IMR-90 (cell line): ENCODE results near the gene TCTA. TPM values are rescaled to one million over a fixed set of nuclear protein-coding genes. Genes with fewer than 3 reads are reported as not detected.

Source experiments
- ATAC-seq: fragments of 200-7000 bp; cut with Tn5 transposase; 2 replicates; pipeline ENCODE4 v1.9.1; 2020; ENCODE audit warnings: low read depth, mild to moderate bottlenecking, moderate library complexity
- BruUV-seq: library from RNA; stranded (reverse); fragments of 400-500 nt; replicated peaks from 2 replicates; lab custom pipeline; 2021; lab: Mats Ljungman, UMichigan
- CTCF ChIA-PET: fragments of 300-600 bp; formaldehyde crosslinking; extraction: SDS; loops from one replicate; lab custom pipeline; 2021; ENCODE audit warnings: antibody characterized with exemption; lab: Yijun Ruan, JAX
- POLR2A ChIA-PET: fragments of 300-600 bp; sonication (Branson Sonifier 250); formaldehyde crosslinking; loops from one replicate; lab custom pipeline; 2022; ENCODE audit warnings: antibody characterized with exemption; ENCODE audit not compliant: unreplicated experiment; lab: Charles Lee
- DNase-seq: peaks from one replicate; pipeline ENCODE4 v3.0.0; 2013
- H2AFZ ChIP-seq: replicated peaks from 2 replicates; pipeline ENCODE3; 2013; ENCODE audit warnings: low read length, mild to moderate bottlenecking; ENCODE audit not compliant: poor library complexity
- H2AK5ac ChIP-seq: 2 replicates; pipeline ENCODE4 v1.6.1; 2013; ENCODE audit warnings: low read depth, low read length, inconsistent platforms
- H2AK9ac ChIP-seq: replicated peaks from 2 replicates; pipeline ENCODE3; 2013; ENCODE audit warnings: mild to moderate bottlenecking, low read depth, low read length, moderate library complexity; ENCODE audit not compliant: poor library complexity
- H2BK120ac ChIP-seq: 2 replicates; pipeline ENCODE4 v1.6.1; 2013; ENCODE audit warnings: low read depth, low read length, inconsistent platforms
- H2BK15ac ChIP-seq: 3 replicates; pipeline ENCODE4 v1.6.1; 2013; ENCODE audit warnings: low read depth, low read length, inconsistent platforms
- H2BK20ac ChIP-seq: 2 replicates; pipeline ENCODE4 v1.6.1; 2013; ENCODE audit warnings: low read depth, mild to moderate bottlenecking, inconsistent platforms, low read length, moderate library complexity
- H2BK5ac ChIP-seq: 2 replicates; pipeline ENCODE4 v1.6.1; 2013; ENCODE audit warnings: mild to moderate bottlenecking, low read depth, low read length, inconsistent platforms; ENCODE audit not compliant: poor library complexity, severe bottlenecking
- H3K14ac ChIP-seq: replicated peaks from 2 replicates; pipeline ENCODE4 v1.6.1; 2013; ENCODE audit warnings: low read depth, low read length, inconsistent platforms
- H3K18ac ChIP-seq: 2 replicates; pipeline ENCODE4 v1.6.1; 2013; ENCODE audit warnings: low read depth, low read length, control low read depth
- H3K23ac ChIP-seq: 2 replicates; pipeline ENCODE4 v1.6.1; 2013; ENCODE audit warnings: low read depth, low read length, inconsistent platforms
- H3K27ac ChIP-seq: 2 replicates; pipeline ENCODE4 v1.5.1; 2013; ENCODE audit warnings: mild to moderate bottlenecking, control low read depth, low read length; ENCODE audit not compliant: insufficient read depth
- H3K27me3 ChIP-seq: 2 replicates; pipeline ENCODE4 v1.6.1; 2013; ENCODE audit warnings: low read length; ENCODE audit not compliant: control insufficient read depth, insufficient read depth
- H3K36me3 ChIP-seq: 2 replicates; pipeline ENCODE4 v1.6.1; 2013; ENCODE audit warnings: low read length, mixed read lengths; ENCODE audit not compliant: control insufficient read depth, insufficient read depth
- H3K4ac ChIP-seq: 2 replicates; pipeline ENCODE4 v1.6.1; 2013; ENCODE audit warnings: low read depth, low read length, inconsistent platforms
- H3K4me1 ChIP-seq: 2 replicates; pipeline ENCODE4 v1.6.1; 2013; ENCODE audit warnings: low read length, mixed read lengths; ENCODE audit not compliant: control insufficient read depth, insufficient read depth
- H3K4me2 ChIP-seq: 2 replicates; pipeline ENCODE4 v1.6.1; 2013; ENCODE audit warnings: low read depth, mild to moderate bottlenecking, control low read depth, low read length, moderate library complexity
- H3K4me3 ChIP-seq: 2 replicates; pipeline ENCODE4 v1.5.1; 2013; ENCODE audit warnings: low read depth, mild to moderate bottlenecking, control low read depth, low read length, moderate library complexity; ENCODE audit not compliant: insufficient read depth
- H3K56ac ChIP-seq: 2 replicates; pipeline ENCODE4 v1.6.1; 2013; ENCODE audit warnings: low read length, inconsistent platforms; ENCODE audit not compliant: insufficient read depth; ENCODE audit errors: extremely low read depth
- H3K79me1 ChIP-seq, 2 experiments: 2 replicates each; pipeline ENCODE4 v1.6.1; 2013; ENCODE audit warnings: low read length in 2 of 2, inconsistent platforms in 1 of 2, low read depth in 1 of 2
- H3K9ac ChIP-seq: 2 replicates; pipeline ENCODE4 v1.6.1; 2013; ENCODE audit warnings: low read depth, low read length, control low read depth
- H3K9me1 ChIP-seq: 2 replicates; pipeline ENCODE4 v1.6.1; 2013; ENCODE audit warnings: low read length, inconsistent platforms; ENCODE audit not compliant: insufficient read depth
- H3K9me3 ChIP-seq: 2 replicates; pipeline ENCODE4 v1.6.1; 2013; ENCODE audit warnings: low read length; ENCODE audit not compliant: control insufficient read depth, insufficient read depth
- H4K20me1 ChIP-seq: 2 replicates; pipeline ENCODE4 v1.6.1; 2013; ENCODE audit warnings: low read length, inconsistent platforms; ENCODE audit not compliant: insufficient read depth
- H4K5ac ChIP-seq: 2 replicates; pipeline ENCODE4 v1.6.1; 2013; ENCODE audit warnings: mild to moderate bottlenecking, low read depth, low read length, control low read depth
- H4K8ac ChIP-seq, 2 experiments: 2 replicates each; pipeline ENCODE4 v1.6.1; 2013; ENCODE audit warnings: low read depth in 2 of 2, low read length in 2 of 2, control low read depth in 1 of 2, inconsistent platforms in 1 of 2
- H4K91ac ChIP-seq: 2 replicates; pipeline ENCODE4 v1.6.1; 2013; ENCODE audit warnings: low read depth, low read length, inconsistent platforms; ENCODE audit not compliant: insufficient read depth
- BHLHE40 ChIP-seq: fragments of 150-350 bp; IDR thresholded peaks from 2 replicates; pipeline ENCODE4 v1.6.1; 2016; ENCODE audit warnings: mild to moderate bottlenecking, low read depth, low read length
- MXI1 ChIP-seq: IDR thresholded peaks from 2 replicates; pipeline ENCODE4 v1.6.1; 2012; ENCODE audit warnings: low read depth, mild to moderate bottlenecking, low read length, moderate library complexity, borderline replicate concordance
- POLR2A ChIP-seq: IDR thresholded peaks from 2 replicates; pipeline ENCODE4 v1.6.1; 2012; ENCODE audit warnings: mild to moderate bottlenecking, low read depth, low read length
- WGBS, 2 experiments: methylation state at CpG; one replicate each; pipeline versions ENCODE4 v1.1.5 to v1.1.7; 2013; ENCODE audit warnings: missing lambda C conversion rate in 2 of 2; ENCODE audit not compliant: insufficient read length in 1 of 2; ENCODE audit errors: extremely low coverage in 2 of 2; 5-methylcytosine and 5-hydroxymethylcytosine counted together
- dilution Hi-C: fragments of 300-500 bp; cut with HindIII; formaldehyde crosslinking; loops from one replicate; pipeline ENCODE4 v1.14.3; 2018; ENCODE audit warnings: low sequenced_read_pairs; ENCODE audit not compliant: unreplicated experiment
- in situ Hi-C: fragments of 300-500 bp; cut with MboI; formaldehyde crosslinking; loops from 3 replicates; pipeline ENCODE4 v1.14.3; 2019; ENCODE audit warnings: low sequenced_read_pairs, inconsistent platforms, mixed read lengths
- intact Hi-C: fragments of 100-400 bp; cut with micrococcal nuclease; formaldehyde crosslinking; loops from 2 replicates; pipeline ENCODE4 v1.10.0; 2022
- polyA plus RNA-seq, 3 experiments: library from polyadenylated mRNA; depleted of rRNA; stranded (reverse); fragments of >200 nt; gene quantifications; 2 replicates each; pipeline ENCODE4 v1.2.3, GENCODE V29; 2012; ENCODE audit warnings: low replicate concordance in 1 of 3
- total RNA-seq: library from RNA; depleted of rRNA; stranded (reverse); fragments of >200 nt; gene quantifications from 2 replicates; pipeline ENCODE4 v1.2.3, GENCODE V29; 2012

Gene TCTA
- total and polyA plus RNA-seq, 2 of the 4 experiments (the other 2 are of a cell fraction) = 15.1 to 46.6 TPM

DNA sequence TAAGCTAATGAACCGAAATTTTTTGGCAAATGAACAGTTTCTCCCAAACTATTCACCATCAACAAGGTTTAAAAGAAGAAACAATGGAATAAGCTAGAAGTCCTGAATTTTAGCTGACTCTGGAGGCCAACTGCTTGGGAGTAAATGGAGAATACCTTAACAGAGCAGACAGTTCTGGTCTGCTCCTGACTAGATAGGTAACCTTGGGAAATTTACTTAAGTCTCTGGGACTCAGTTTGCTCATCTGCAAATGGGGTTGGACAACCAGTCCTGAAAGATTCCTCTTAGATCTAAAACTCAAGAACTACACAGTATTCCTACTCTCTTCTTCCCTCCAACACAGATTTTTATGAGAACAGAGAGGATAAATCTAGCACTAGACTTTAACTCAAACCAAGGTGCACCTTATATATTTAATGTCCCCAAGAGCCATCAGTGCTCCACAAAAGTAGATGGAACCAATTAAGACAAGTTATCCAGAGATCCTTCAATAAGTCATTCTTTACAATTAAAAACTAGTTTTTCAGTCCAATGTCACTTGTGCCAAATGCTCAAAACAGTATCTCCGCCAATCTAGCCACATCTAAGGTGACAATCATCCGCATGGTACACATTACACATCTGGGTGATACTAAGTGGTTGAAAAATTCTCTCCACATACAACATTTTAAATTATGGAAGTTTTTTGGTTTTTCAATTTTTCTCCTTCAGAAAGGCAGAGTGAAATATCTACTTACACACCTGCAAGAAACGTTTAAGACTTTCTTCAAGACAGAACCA is 2.0 kb upstream of the TCTA start:
- H2BK15ac ChIP-seq = no peak overlapping the region
- peaks cover 20% of the 10 kb centered on the region for H3K9me1 ChIP-seq
- H3K18ac ChIP-seq = no peak overlapping the region
- intact Hi-C loops (loop anchor here (2.0 to 5.0 kb wide), 3 partner anchors 47 to 262 kb away; partner anchors contain the start of genes APEH and USP4), dilution Hi-C loops (no loop called here), in situ Hi-C loops (loop anchor here (5.0 kb wide), 1 partner anchor 58 kb away; no protein-coding TSS in a partner anchor)
- H4K8ac ChIP-seq = no peak overlapping the region
- peak overlapping the region; percentile 97; the same call in 1 of the 2 replicates for H3K9ac ChIP-seq
- no peak overlapping the region for H2BK20ac ChIP-seq
- H3K79me1 ChIP-seq = peaks cover 12 to 35% of the 10 kb centered on the region in 2 experiments; a peak in 3 of 4 replicates
- H3K4ac ChIP-seq = no peak overlapping the region
- H2AK5ac ChIP-seq = no peak overlapping the region
- peak overlapping the region; percentile 7 for H2BK5ac ChIP-seq
- no peaks in the 10 kb centered on the region for H3K27me3 ChIP-seq
- no peak overlapping the region for H4K91ac ChIP-seq
- no peak for TF ChIP-seq MXI1
- no peak for TF ChIP-seq BHLHE40
- no peak for TF ChIP-seq POLR2A
- H2AK9ac ChIP-seq = no peak overlapping the region
- no peak overlapping the region for H2AFZ ChIP-seq
- H3K4me1 ChIP-seq = peaks cover 9% of the 10 kb centered on the region
- no peak for ATAC-seq
- H2BK120ac ChIP-seq = no peak overlapping the region
- peak overlapping the region; percentile 86; the same call in 1 of the 2 replicates for H3K14ac ChIP-seq
- no peaks in the 10 kb centered on the region for H3K9me3 ChIP-seq
- no CpG with 5 or more reads among the region's 4 CpGs for WGBS, 2 experiments
- ChIA-PET CTCF (interaction anchor here (0.6 kb wide), 1 partner anchor 11 kb away, joined by 3 read pairs; no protein-coding TSS in a partner anchor), POLR2A (no interaction called here)
- peak overlapping the region; percentile 77 for H3K23ac ChIP-seq
- H3K27ac ChIP-seq = no peak overlapping the region
- peaks cover 60% of the 10 kb centered on the region for H4K20me1 ChIP-seq
- H3K4me3 ChIP-seq = peak overlapping the region; percentile 78
- peak overlapping the region; percentile 77; the same call in 1 of the 2 replicates for H3K56ac ChIP-seq
- DNase-seq = no peak
- peaks cover 5% of the 10 kb centered on the region; the same call in 1 of the 2 replicates for H3K36me3 ChIP-seq
- H3K4me2 ChIP-seq = peak overlapping the region; percentile 98
- no peak overlapping the region for H4K5ac ChIP-seq
- TSS peak; percentile 54 for BruUV-seq
